Esophagus muscularis mucosa (tissue), 4 donors: Measurements from ENCODE around the gene USF2.

Experiments used
- CTCF ChIP-seq, 3 experiments: fragments of 200-600 bp in 2 of 3; fragments of 450-650 bp in 1 of 3; sonication (generic) in 2 of 3; IDR thresholded peaks; one replicate each; pipeline ENCODE4 v1.5.1; 2017 to 2019; ENCODE audit warnings: antibody characterized with exemption in 3 of 3, mild to moderate bottlenecking in 2 of 3, moderate library complexity in 1 of 3
- EP300 ChIP-seq: sonication (generic); formaldehyde crosslinking; IDR thresholded peaks from one replicate; pipeline ENCODE4 v1.6.1; 2017; ENCODE audit warnings: antibody characterized with exemption
- POLR2A ChIP-seq: fragments of 450-650 bp; IDR thresholded peaks from one replicate; pipeline ENCODE4 v1.6.1; 2017; ENCODE audit warnings: antibody characterized with exemption, moderate library complexity, mild to moderate bottlenecking, low read depth
- POLR2AphosphoS5 ChIP-seq, 2 donors: sonication (generic); formaldehyde crosslinking; IDR thresholded peaks; one replicate each; pipeline ENCODE4 v1.6.1; 2017; ENCODE audit warnings: antibody characterized with exemption in 2 of 2

- no peak for TF ChIP-seq EP300
- no peak for TF ChIP-seq POLR2A
- no peak for TF ChIP-seq CTCF (IDR thresholded peaks at IDR 0.05)
- no peak for TF ChIP-seq POLR2AphosphoS5 (IDR thresholded peaks at IDR 0.05)
These were observed 25.6 kb downstream of the USF2 start for GRCh38 chr19:35294328-35294727.
